SK-N-SH treated with all-trans-retinoic acid at 6 μM for 48 hours (cell line): ENCODE data around the gene C11orf21.
"Not testable (repeated sequence)": the region's sequence is repeated elsewhere in the genome, so short reads cannot be mapped to it uniquely, and the experiment has no call there.

Experiments
- ATAC-seq: fragments of 200-7000 bp; cut with Tn5 transposase; 3 replicates; pipeline ENCODE4 v1.9.1; 2020; ENCODE audit warnings: mild to moderate bottlenecking, moderate library complexity
- ARNTL ChIP-seq: fragments of 450-650 bp; formaldehyde crosslinking; IDR thresholded peaks from 2 replicates; pipeline ENCODE4 v1.5.0; 2020; ENCODE audit warnings: low read depth, mild to moderate bottlenecking, moderate library complexity, borderline replicate concordance
- CSDC2 ChIP-seq: fragments of 250-450 bp; sonication (Bioruptor Pico); IDR thresholded peaks from 2 replicates; pipeline ENCODE4 v1.5.0; 2020; ENCODE audit warnings: mild to moderate bottlenecking, moderate library complexity
- ESRRG ChIP-seq: fragments of 250-450 bp; sonication (Bioruptor Pico); IDR thresholded peaks from 2 replicates; pipeline ENCODE4 v1.6.1; 2021; ENCODE audit warnings: mild to moderate bottlenecking
- GLIS3 ChIP-seq: fragments of 250-450 bp; sonication (Bioruptor Pico); IDR thresholded peaks from 2 replicates; pipeline ENCODE4 v1.5.0; 2020; ENCODE audit warnings: mild to moderate bottlenecking, moderate library complexity
- OSR1 ChIP-seq: fragments of 250-450 bp; sonication (Bioruptor Pico); IDR thresholded peaks from 2 replicates; pipeline ENCODE4 v1.8.0; 2022; ENCODE audit warnings: moderate library complexity, mild to moderate bottlenecking, inconsistent platforms
- PPARA ChIP-seq: fragments of 250-450 bp; sonication (Bioruptor Pico); IDR thresholded peaks from 2 replicates; pipeline ENCODE4 v1.5.0; 2020; ENCODE audit warnings: mild to moderate bottlenecking, borderline replicate concordance
- TCF4 ChIP-seq: fragments of 250-450 bp; sonication (Bioruptor Pico); IDR thresholded peaks from 2 replicates; pipeline ENCODE4 v1.8.0; 2021; ENCODE audit warnings: mild to moderate bottlenecking, moderate library complexity, borderline replicate concordance
- TOX ChIP-seq: fragments of 250-450 bp; sonication (Bioruptor Pico); IDR thresholded peaks from 2 replicates; pipeline ENCODE4 v1.8.0; 2021; ENCODE audit warnings: mild to moderate bottlenecking, moderate library complexity, borderline replicate concordance
- ZFP3 ChIP-seq: fragments of 250-450 bp; sonication (Bioruptor Pico); IDR thresholded peaks from 2 replicates; pipeline ENCODE4 v1.5.0; 2020; ENCODE audit warnings: mild to moderate bottlenecking, moderate library complexity
- ZNF565 ChIP-seq: fragments of 450-650 bp; formaldehyde crosslinking; conservative IDR thresholded peaks from 2 replicates; pipeline ENCODE4 v1.5.0; 2020; ENCODE audit warnings: low read depth, mild to moderate bottlenecking, moderate library complexity
- ZNF70 ChIP-seq: fragments of 450-650 bp; formaldehyde crosslinking; IDR thresholded peaks from 2 replicates; pipeline ENCODE4 v1.5.0; 2020; ENCODE audit warnings: mild to moderate bottlenecking, moderate library complexity
- TF ChIP-seq, protein P1 (sequence below): fragments of 250-450 bp; sonication (Bioruptor Pico); IDR thresholded peaks from 2 replicates; pipeline ENCODE4 v1.5.0; 2020; ENCODE audit warnings: mild to moderate bottlenecking, moderate library complexity
- TF ChIP-seq, protein P2 (sequence below): fragments of 250-450 bp; sonication (Bioruptor Pico); IDR thresholded peaks from 2 replicates; pipeline ENCODE4 v1.5.1; 2020; ENCODE audit warnings: low read depth, mild to moderate bottlenecking, moderate library complexity

C11orf21 gene

GRCh38 chr11:2342981-2343380, 41.3 kb upstream of the C11orf21 start:
- TF ChIP-seq ZNF70 (CRISPR knock-in tag), result no peak
- TF ChIP-seq, protein P1, sequence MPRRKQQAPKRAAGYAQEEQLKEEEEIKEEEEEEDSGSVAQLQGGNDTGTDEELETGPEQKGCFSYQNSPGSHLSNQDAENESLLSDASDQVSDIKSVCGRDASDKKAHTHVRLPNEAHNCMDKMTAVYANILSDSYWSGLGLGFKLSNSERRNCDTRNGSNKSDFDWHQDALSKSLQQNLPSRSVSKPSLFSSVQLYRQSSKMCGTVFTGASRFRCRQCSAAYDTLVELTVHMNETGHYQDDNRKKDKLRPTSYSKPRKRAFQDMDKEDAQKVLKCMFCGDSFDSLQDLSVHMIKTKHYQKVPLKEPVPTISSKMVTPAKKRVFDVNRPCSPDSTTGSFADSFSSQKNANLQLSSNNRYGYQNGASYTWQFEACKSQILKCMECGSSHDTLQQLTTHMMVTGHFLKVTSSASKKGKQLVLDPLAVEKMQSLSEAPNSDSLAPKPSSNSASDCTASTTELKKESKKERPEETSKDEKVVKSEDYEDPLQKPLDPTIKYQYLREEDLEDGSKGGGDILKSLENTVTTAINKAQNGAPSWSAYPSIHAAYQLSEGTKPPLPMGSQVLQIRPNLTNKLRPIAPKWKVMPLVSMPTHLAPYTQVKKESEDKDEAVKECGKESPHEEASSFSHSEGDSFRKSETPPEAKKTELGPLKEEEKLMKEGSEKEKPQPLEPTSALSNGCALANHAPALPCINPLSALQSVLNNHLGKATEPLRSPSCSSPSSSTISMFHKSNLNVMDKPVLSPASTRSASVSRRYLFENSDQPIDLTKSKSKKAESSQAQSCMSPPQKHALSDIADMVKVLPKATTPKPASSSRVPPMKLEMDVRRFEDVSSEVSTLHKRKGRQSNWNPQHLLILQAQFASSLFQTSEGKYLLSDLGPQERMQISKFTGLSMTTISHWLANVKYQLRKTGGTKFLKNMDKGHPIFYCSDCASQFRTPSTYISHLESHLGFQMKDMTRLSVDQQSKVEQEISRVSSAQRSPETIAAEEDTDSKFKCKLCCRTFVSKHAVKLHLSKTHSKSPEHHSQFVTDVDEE (CRISPR knock-in tag), result no peak
- no peak for TF ChIP-seq OSR1 (CRISPR knock-in tag)
- no peak for ATAC-seq

GRCh38 chr11:2342557-2342956, 40.8 kb upstream of the C11orf21 start:
- no peak for ATAC-seq
- no peak for TF ChIP-seq CSDC2 (CRISPR knock-in tag)
- no peak for TF ChIP-seq ZNF70 (CRISPR knock-in tag)
- no peak for TF ChIP-seq ZFP3
- TF ChIP-seq ZNF565 (CRISPR knock-in tag), result no peak
- TF ChIP-seq ESRRG, result no peak
- no peak for TF ChIP-seq PPARA (CRISPR knock-in tag)
- TF ChIP-seq ARNTL (CRISPR knock-in tag), result no peak
- TF ChIP-seq, protein P2, sequence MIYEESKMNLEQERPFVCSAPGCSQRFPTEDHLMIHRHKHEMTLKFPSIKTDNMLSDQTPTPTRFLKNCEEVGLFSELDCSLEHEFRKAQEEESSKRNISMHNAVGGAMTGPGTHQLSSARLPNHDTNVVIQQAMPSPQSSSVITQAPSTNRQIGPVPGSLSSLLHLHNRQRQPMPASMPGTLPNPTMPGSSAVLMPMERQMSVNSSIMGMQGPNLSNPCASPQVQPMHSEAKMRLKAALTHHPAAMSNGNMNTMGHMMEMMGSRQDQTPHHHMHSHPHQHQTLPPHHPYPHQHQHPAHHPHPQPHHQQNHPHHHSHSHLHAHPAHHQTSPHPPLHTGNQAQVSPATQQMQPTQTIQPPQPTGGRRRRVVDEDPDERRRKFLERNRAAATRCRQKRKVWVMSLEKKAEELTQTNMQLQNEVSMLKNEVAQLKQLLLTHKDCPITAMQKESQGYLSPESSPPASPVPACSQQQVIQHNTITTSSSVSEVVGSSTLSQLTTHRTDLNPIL, result no peak
- no peak for TF ChIP-seq GLIS3 (CRISPR knock-in tag)

DNA sequence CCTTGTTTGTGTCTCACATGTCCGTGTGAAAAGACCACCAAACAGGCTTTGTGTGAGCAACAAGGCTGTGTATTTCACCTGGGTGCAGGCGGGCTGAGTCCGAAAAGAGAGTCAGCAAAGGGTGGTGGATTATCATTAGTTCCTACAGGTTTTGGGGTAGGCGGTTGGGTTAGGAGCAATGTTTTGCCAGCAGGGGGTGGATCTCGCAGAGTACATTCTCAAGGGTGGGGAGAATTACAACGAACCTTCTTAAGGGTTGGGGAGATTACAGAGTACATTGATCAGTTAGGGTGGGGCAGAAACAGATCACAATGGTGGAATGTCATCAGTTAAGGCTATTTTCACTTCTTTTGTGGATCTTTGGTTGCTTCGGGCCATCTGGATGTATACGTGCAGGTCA, 37.0 kb upstream of the C11orf21 start:
- ATAC-seq, result not testable (repeated sequence)

DNA sequence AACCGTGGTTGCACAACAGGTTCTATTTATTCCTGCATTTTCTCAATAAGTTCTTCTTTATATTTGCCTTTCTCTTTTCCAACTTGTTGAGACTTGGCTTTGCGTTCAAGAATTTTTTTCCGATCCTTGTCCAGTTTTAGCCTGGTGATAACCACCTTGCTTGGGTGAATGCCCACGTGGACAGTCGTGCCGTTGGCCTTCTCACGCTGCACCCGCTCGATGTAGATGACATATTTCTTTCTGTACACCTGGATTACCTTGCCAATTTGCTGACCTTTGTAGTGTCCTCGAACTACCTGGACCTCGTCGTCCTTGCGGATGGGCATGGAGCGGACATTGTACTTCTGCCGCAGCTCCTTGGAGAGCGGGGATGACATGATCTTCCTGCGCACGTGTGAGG, 33.6 kb upstream of the C11orf21 start:
- not testable (repeated sequence) for ATAC-seq

DNA sequence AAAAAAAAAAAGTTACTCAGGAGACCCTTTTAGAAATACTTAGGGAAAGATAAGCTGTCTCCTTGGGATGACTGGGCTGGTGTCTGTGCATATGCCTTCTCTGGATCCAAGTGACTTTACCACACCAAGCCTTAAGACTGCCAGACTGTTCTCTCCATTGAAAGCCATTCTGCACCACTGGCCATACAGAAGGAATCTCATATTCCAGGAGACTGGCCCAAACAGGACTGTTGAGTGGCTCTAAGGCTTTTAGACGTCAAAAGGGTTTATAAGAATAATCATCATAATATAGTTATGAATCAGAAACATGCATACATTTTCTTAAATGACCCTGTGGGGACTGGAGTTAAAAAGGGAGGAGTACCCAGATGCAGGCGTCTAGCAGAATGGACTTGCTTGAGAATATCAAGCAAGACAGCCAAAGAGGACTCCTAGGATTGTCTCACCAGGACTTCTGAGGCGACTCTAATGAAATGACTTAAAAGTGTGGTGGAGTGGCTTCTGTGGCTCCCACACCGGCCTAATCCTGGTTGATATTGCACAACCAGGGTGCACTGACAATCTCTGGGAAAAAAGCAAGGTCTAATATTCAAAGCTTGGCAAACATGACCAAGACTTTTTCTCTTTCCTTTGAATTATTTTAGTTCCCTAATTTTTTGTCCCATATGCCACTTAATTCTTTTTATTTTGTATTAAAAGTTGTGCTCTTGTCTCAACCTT, 31.9 kb upstream of the C11orf21 start:
- not testable (repeated sequence) for ATAC-seq

DNA sequence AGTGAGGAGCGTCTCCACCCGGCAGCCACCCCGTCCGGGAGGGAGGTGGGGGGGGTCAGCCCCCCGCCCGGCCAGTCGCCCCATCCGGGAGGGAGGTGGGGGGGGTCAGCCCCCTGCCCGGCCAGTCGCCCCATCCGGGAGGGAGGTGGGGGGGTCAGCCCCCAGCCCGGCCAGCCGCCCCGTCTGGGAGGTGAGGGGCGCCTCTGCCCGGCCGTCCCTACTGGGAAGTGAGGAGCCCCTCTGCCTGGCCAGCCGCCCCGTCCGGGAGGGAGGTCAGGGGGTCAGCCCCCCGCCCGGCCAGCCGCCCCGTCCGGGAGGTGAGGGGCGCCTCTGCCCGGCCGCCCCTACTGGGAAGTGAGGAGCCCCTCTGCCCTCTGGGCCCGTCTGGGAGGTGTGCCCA, 30.9 kb upstream of the C11orf21 start:
- not testable (repeated sequence) for ATAC-seq

GRCh38 chr11:2331404-2331803, 29.7 kb upstream of the C11orf21 start:
- TF ChIP-seq, protein P1 (CRISPR knock-in tag), result no peak
- no peak for TF ChIP-seq ZNF565 (CRISPR knock-in tag)
- no peak for TF ChIP-seq ESRRG
- no peak for TF ChIP-seq TCF4
- ATAC-seq, result no peak

- ATAC-seq, result no peak
- TF ChIP-seq TOX (CRISPR knock-in tag) (no peak), ZNF565 (CRISPR knock-in tag) (no peak)
- TF ChIP-seq, protein P1 (CRISPR knock-in tag), result no peak
Observed at GRCh38 chr11:2330696-2331095, 29.0 kb upstream of the C11orf21 start.
